GM12892 (cell line): ENCODE measurements around the gene GNAI3.

Experiments
- POLR2A ChIP-seq: IDR thresholded peaks from 2 replicates; pipeline ENCODE4 v1.6.1; 2011; ENCODE audit warnings: low read depth, low read length, control low read depth
- POLR2AphosphoS5 ChIP-seq: IDR thresholded peaks from 2 replicates; pipeline ENCODE4 v1.6.1; 2011; ENCODE audit warnings: low read depth, low read length, control low read depth

- TF ChIP-seq POLR2A: no peak
- no peak for TF ChIP-seq POLR2AphosphoS5
Measured at GRCh38 chr1:109523706-109524105, 24.7 kb upstream of the GNAI3 start.
